ENCODE measurements around the gene LEFTY2. TPM values are rescaled to one million over a fixed set of nuclear protein-coding genes. Genes with fewer than 3 reads are reported as not detected.
"Not testable (repeated sequence)": the region's sequence is repeated elsewhere in the genome, so short reads cannot be mapped to it uniquely, and the experiment has no call there.

The LEFTY2 gene
- total RNA-seq, 1 donor from 2014 or later: 0.74 TPM

DNA sequence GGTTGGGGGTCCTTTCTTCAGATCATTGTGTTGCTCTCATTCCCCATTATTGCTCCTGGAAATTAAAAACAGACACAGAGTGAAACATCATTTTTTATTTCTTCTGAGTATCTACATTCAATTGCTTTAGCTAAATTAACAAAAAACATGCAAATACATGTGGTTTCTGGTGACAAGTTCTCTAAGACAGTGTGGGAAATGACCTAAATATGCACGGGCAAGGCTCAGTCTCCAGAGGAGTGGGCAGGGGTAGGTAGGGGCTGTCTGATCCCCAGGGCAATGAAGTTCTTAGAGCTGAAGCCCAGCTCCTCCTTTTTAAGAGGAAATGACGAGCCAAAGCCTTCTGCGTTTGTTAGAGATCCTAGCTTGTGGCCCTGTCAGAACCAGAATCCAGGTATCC is 4.5 kb downstream of the LEFTY2 start:
- no peak for DNase-seq (ENCODE audit: low spot score in 2 of 2, unreplicated experiment in 2 of 2)
- H3K9me3 Mint-ChIP-seq: no peaks in the 10 kb centered on the region
- H3K36me3 Mint-ChIP-seq: no peaks in the 10 kb centered on the region
- no peak overlapping the region for H3K27ac Mint-ChIP-seq
- peaks cover 9% of the 10 kb centered on the region for H3K4me1 Mint-ChIP-seq
- TF ChIP-seq, protein P1, sequence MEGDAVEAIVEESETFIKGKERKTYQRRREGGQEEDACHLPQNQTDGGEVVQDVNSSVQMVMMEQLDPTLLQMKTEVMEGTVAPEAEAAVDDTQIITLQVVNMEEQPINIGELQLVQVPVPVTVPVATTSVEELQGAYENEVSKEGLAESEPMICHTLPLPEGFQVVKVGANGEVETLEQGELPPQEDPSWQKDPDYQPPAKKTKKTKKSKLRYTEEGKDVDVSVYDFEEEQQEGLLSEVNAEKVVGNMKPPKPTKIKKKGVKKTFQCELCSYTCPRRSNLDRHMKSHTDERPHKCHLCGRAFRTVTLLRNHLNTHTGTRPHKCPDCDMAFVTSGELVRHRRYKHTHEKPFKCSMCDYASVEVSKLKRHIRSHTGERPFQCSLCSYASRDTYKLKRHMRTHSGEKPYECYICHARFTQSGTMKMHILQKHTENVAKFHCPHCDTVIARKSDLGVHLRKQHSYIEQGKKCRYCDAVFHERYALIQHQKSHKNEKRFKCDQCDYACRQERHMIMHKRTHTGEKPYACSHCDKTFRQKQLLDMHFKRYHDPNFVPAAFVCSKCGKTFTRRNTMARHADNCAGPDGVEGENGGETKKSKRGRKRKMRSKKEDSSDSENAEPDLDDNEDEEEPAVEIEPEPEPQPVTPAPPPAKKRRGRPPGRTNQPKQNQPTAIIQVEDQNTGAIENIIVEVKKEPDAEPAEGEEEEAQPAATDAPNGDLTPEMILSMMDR (IDR thresholded peaks at IDR 0.05; ENCODE audit: unreplicated experiment): no peak
- peaks cover 1% of the 10 kb centered on the region for H3K27me3 Mint-ChIP-seq (ENCODE audit: low read depth)
- no peak overlapping the region for H3K4me3 Mint-ChIP-seq

DNA sequence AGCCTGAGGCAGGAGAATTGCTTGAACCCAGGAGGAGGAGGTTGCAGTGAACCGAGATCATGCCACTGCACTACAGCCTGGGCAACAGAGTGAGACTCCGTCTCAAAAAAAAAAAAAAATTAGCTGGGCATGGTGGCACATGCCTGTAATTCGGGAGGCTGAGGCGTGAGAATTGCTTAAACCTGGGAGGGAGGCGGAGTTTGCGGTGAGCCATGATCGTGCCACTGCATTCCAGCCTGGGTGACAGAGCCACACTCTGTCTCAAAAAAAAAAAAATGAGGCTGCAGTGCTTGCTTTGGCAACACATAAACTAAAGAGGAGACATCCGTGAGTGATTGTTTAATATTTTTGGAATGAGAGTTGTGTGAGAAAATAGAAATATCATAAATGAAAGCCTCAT is 4.9 kb downstream of the LEFTY2 start:
- not testable (repeated sequence) for H3K9me3 Mint-ChIP-seq; H3K36me3 Mint-ChIP-seq; H3K4me1 Mint-ChIP-seq; H3K4me3 Mint-ChIP-seq; H3K27me3 Mint-ChIP-seq (ENCODE audit: low read depth); H3K27ac Mint-ChIP-seq; DNase-seq (ENCODE audit: low spot score in 2 of 2, unreplicated experiment in 2 of 2)

DNA sequence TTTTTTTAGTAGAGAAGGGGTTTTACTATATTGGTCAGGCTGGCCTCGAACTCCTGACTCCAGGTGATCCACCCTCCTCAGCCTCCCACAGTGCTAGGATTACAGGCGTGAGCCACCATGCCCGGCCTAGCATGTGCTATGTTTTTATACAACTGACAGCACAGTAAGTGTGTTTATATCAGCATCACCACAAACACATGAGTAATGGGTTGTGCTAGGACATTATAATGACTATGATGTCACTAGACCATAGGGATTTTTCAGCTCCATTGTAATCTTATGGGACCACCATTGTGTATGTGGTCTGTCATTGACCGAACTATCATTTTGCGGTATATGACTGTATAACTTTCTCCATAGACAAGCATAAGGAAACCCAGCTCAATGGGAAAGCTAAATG is 6.3 kb downstream of the LEFTY2 start:
- Mint-ChIP-seq H3K4me1 (peaks cover 10% of the 10 kb centered on the region), H3K27me3 (ENCODE audit: low read depth) (no peaks in the 10 kb centered on the region), H3K36me3 (no peaks in the 10 kb centered on the region), H3K9me3 (no peaks in the 10 kb centered on the region), H3K27ac (no peak overlapping the region), H3K4me3 (no peak overlapping the region)
- TF ChIP-seq, protein P1 (IDR thresholded peaks at IDR 0.05; ENCODE audit: unreplicated experiment): no peak
- DNase-seq (ENCODE audit: low spot score in 2 of 2, unreplicated experiment in 2 of 2): no peak

DNA sequence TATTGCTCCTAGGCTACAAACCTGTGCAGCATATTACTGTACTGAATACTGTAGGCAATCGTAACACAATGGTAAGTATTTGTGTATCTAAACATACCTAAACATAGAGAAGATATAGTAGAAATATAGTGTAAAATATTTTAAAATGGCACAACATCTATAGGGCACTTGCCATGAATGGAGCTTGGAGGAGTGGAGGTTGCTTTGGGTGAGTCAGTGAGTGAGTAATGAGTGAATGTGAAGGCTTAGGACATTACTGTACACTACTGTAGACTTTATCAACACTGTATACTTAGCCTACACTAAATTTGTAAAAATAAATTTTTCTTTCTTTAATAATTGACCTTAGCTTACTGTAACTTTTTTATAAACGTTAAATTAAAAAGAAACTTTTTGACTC is 7.9 kb downstream of the LEFTY2 start:
- TF ChIP-seq, protein P1 (IDR thresholded peaks at IDR 0.05; ENCODE audit: unreplicated experiment): no peak
- H3K27me3 Mint-ChIP-seq (ENCODE audit: low read depth): no peaks in the 10 kb centered on the region
- H3K36me3 Mint-ChIP-seq: no peaks in the 10 kb centered on the region
- H3K4me1 Mint-ChIP-seq: peaks cover 10% of the 10 kb centered on the region
- H3K4me3 Mint-ChIP-seq: no peak overlapping the region
- no peaks in the 10 kb centered on the region for H3K9me3 Mint-ChIP-seq
- no peak overlapping the region for H3K27ac Mint-ChIP-seq
- DNase-seq (ENCODE audit: low spot score in 2 of 2, unreplicated experiment in 2 of 2): no peak

DNA sequence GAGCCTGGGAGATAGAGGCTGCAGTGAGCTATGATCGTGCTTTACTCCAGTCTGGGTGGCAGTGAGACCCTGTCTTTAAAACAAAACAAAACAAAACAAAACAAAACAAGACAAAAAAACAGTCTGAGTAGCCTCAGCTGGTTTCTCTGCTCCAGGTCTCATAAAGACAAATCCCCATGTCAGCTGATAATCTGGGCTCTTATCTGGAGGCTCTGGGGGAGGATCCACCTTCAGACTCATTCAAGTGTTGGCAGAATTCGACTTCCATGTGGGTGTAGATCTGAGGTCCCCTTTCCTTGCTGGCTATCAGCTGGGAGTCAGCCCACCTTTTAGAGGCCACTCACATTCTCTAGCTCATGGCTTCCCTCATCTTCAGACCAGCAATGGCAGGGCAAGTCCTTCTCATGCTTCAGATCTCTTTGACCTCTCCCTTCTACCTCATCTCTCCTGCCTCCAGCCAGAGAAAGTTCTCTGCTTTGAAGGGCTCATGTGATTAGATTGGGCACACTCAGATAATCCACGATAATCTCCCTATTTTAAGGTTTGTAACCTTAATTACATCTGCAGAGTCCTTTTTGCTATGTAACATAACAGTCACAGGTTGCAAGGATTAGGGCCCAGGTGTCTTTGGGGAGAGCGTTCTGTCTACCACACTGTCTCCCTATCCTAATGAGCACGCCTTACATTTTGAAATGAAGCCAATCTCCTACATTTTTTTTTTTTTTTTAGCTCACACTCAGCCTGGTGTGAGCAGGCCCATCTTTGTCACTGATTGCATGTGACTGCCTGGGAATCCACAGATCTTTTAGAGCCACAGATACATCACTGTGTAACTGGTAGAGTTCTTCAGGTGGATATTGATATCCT is 9.5 kb downstream of the LEFTY2 start:
- Mint-ChIP-seq H3K9me3 (no peaks in the 10 kb centered on the region), H3K27ac (no peak overlapping the region), H3K4me3 (no peak overlapping the region), H3K36me3 (no peaks in the 10 kb centered on the region), H3K4me1 (peaks cover 10% of the 10 kb centered on the region), H3K27me3 (ENCODE audit: low read depth) (no peaks in the 10 kb centered on the region)
- TF ChIP-seq, protein P1 (IDR thresholded peaks at IDR 0.05; ENCODE audit: unreplicated experiment): no peak
- DNase-seq (ENCODE audit: low spot score in 2 of 2, unreplicated experiment in 2 of 2): no peak

DNA sequence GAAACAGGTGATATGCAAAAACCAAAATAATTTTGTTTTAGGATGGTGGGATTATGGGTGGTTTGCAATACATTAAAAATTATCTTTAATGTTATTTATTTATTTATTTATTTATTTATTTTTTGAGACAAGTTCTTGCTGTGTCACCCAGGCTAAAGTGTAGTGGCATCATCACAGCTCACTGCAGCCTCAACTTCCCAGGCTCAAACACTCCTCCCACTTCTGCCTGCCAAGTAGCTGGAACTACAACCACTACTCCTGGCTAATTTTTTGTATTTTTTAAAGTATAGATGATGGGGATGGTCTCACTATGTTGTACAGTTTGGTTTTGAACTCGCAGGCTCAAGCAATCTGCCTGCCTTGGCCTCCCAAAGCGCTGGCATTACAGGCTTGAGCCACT is 10.5 kb downstream of the LEFTY2 start:
- no peaks in the 10 kb centered on the region for H3K9me3 Mint-ChIP-seq
- no peak overlapping the region for H3K27ac Mint-ChIP-seq
- H3K27me3 Mint-ChIP-seq (ENCODE audit: low read depth): no peaks in the 10 kb centered on the region
- H3K4me3 Mint-ChIP-seq: no peak overlapping the region
- H3K4me1 Mint-ChIP-seq: peaks cover 8% of the 10 kb centered on the region
- no peak for DNase-seq (ENCODE audit: low spot score in 2 of 2, unreplicated experiment in 2 of 2)
- TF ChIP-seq, protein P1 (IDR thresholded peaks at IDR 0.05; ENCODE audit: unreplicated experiment): no peak
- H3K36me3 Mint-ChIP-seq: no peaks in the 10 kb centered on the region

DNA sequence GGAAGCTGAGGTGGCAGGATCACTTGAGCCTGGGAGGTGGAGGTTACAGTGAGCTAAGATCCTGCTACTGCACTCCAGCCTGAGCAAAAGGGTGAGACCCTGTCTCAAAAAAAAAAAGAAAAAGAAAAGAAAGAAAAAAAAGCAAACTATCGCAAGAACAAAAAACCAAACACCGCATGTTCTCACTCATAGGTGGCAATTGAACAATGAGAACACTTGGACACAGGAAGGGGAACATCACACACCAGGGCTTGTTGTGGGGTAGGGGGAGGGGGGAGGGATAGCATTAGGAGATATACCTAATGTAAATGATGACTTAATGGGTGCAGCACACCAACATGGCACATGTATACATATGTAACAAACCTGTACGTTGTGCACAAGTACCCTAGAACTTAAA is 11.6 kb downstream of the LEFTY2 start:
- H3K9me3 Mint-ChIP-seq; H3K27me3 Mint-ChIP-seq (ENCODE audit: low read depth); H3K4me1 Mint-ChIP-seq; H3K27ac Mint-ChIP-seq; DNase-seq (ENCODE audit: low spot score in 2 of 2, unreplicated experiment in 2 of 2); H3K4me3 Mint-ChIP-seq; H3K36me3 Mint-ChIP-seq: not testable (repeated sequence)

Measured in mesothelial cell of epicardium (in vitro differentiated cells).